HepG2 (cell line): Measurements from ENCODE around the gene NCOA4. TPM values are rescaled to one million over a fixed set of nuclear protein-coding genes. Genes with fewer than 3 reads are reported as not detected.

ENCODE experiments used
- BRD4 ChIP-seq: sonication (generic); formaldehyde crosslinking; IDR thresholded peaks from 2 replicates; pipeline ENCODE4 v1.4.0; 2020; ENCODE audit warnings: missing genetic modification reagents
- DPF2 ChIP-seq: sonication (generic); formaldehyde crosslinking; IDR thresholded peaks from 2 replicates; pipeline ENCODE4 v1.4.0; 2020; ENCODE audit warnings: mild to moderate bottlenecking, low read depth, missing genetic modification reagents, borderline replicate concordance
- GTF2F1 ChIP-seq: fragments of 150-350 bp; IDR thresholded peaks from 2 replicates; pipeline ENCODE4 v1.6.1; 2014; ENCODE audit warnings: low read length
- GTF3A ChIP-seq: sonication (generic); formaldehyde crosslinking; conservative IDR thresholded peaks from 2 replicates; pipeline ENCODE4 v1.4.0; 2020; ENCODE audit warnings: mild to moderate bottlenecking, missing genetic modification reagents
- MAFF ChIP-seq: IDR thresholded peaks from 2 replicates; pipeline ENCODE4 v1.6.1; 2011; ENCODE audit warnings: low read depth, low read length, improper control_type of control experiment
- MAFG ChIP-seq: sonication (generic); formaldehyde crosslinking; IDR thresholded peaks from 2 replicates; pipeline ENCODE4 v1.5.1; 2020; ENCODE audit warnings: mild to moderate bottlenecking, missing genetic modification reagents
- MTA3 ChIP-seq: sonication (generic); formaldehyde crosslinking; IDR thresholded peaks from 2 replicates; pipeline ENCODE4 v1.4.0; 2020; ENCODE audit warnings: missing genetic modification reagents
- NFKB2 ChIP-seq: sonication (generic); formaldehyde crosslinking; IDR thresholded peaks from 2 replicates; pipeline ENCODE4 v1.4.0; 2020; ENCODE audit warnings: missing genetic modification reagents, borderline replicate concordance
- NRL ChIP-seq: sonication (generic); formaldehyde crosslinking; IDR thresholded peaks from 2 replicates; pipeline ENCODE4 v1.5.0; 2020; ENCODE audit warnings: missing genetic modification reagents, mild to moderate bottlenecking, moderate library complexity, borderline replicate concordance
- RXRB ChIP-seq: IDR thresholded peaks from 2 replicates; pipeline ENCODE4 v1.6.1; 2016; ENCODE audit warnings: borderline replicate concordance, missing genetic modification reagents, missing compliant biosample characterization
- TFDP2 ChIP-seq: sonication (generic); formaldehyde crosslinking; IDR thresholded peaks from 2 replicates; pipeline ENCODE4 v1.4.0; 2020; ENCODE audit warnings: missing genetic modification reagents
- ZBTB7B ChIP-seq: sonication (generic); formaldehyde crosslinking; IDR thresholded peaks from 2 replicates; pipeline ENCODE4 v1.4.0; 2020; ENCODE audit warnings: missing genetic modification reagents
- ZKSCAN1 ChIP-seq: fragments of 150-350 bp; IDR thresholded peaks from 2 replicates; pipeline ENCODE4 v1.6.1; 2014; ENCODE audit warnings: low read length
- ZNF18 ChIP-seq: sonication (generic); formaldehyde crosslinking; IDR thresholded peaks from 2 replicates; pipeline ENCODE4 v1.8.0; 2022; ENCODE audit warnings: mild to moderate bottlenecking, missing genetic modification reagents; ENCODE audit not compliant: insufficient replicate concordance
- ZNF264 ChIP-seq: sonication (generic); formaldehyde crosslinking; IDR thresholded peaks from 2 replicates; pipeline ENCODE4 v1.4.0; 2020; ENCODE audit warnings: missing genetic modification reagents
- ZNF839 ChIP-seq: sonication (generic); formaldehyde crosslinking; IDR thresholded peaks from 2 replicates; pipeline ENCODE4 v1.4.0; 2020; ENCODE audit warnings: missing genetic modification reagents, mild to moderate bottlenecking, borderline replicate concordance
- polyA plus RNA-seq, 8 experiments: library from polyadenylated mRNA; depleted of rRNA in 3 of 8; stranded (reverse) in 7 of 8; unstranded in 1 of 8; fragments of >200 nt; fragmentation: Illumina TruSeq in 4 of 8; extraction: Trizol in 4 of 8; gene quantifications; 2 replicates each; pipeline versions ENCODE4 v1.2.1 to v1.2.3, GENCODE V29; 2011 to 2016; ENCODE audit warnings: low read depth in 4 of 8, missing spikeins in 1 of 8, mixed read lengths in 1 of 8; ENCODE audit not compliant: insufficient read depth in 1 of 8
- total RNA-seq, 5 experiments: library from RNA; depleted of rRNA; stranded (reverse); fragments of >200 nt; fragmentation: Illumina TruSeq; extraction: Trizol; gene quantifications; 2 replicates each; pipeline ENCODE4 v1.2.3, GENCODE V29; 2016; ENCODE audit warnings: low read depth in 1 of 5
- TF ChIP-seq, protein P1 (sequence below): sonication (generic); formaldehyde crosslinking; conservative IDR thresholded peaks from 2 replicates; pipeline ENCODE4 v1.4.0; 2020; ENCODE audit warnings: missing genetic modification reagents
- TF ChIP-seq, protein P2 (sequence below): sonication (generic); formaldehyde crosslinking; IDR thresholded peaks from 2 replicates; pipeline ENCODE4 v1.5.0; 2020; ENCODE audit warnings: mild to moderate bottlenecking, missing genetic modification reagents, borderline replicate concordance
- TF ChIP-seq, protein P3 (sequence below), 2 experiments: sonication (generic) in 1 of 2; formaldehyde crosslinking in 1 of 2; IDR thresholded peaks; 2 replicates each; pipeline versions ENCODE4 v1.4.0 to v1.6.1; 2018 to 2020; ENCODE audit warnings: missing genetic modification reagents in 2 of 2, borderline replicate concordance in 1 of 2, low read depth in 1 of 2, mild to moderate bottlenecking in 1 of 2, missing biosample characterization in 1 of 2

The NCOA4 gene
- total and polyA plus RNA-seq, 2 of the 13 experiments (the other 11 are each of a cell fraction or from before 2014, with no cell fraction given) = 306 to 400 TPM

DNA sequence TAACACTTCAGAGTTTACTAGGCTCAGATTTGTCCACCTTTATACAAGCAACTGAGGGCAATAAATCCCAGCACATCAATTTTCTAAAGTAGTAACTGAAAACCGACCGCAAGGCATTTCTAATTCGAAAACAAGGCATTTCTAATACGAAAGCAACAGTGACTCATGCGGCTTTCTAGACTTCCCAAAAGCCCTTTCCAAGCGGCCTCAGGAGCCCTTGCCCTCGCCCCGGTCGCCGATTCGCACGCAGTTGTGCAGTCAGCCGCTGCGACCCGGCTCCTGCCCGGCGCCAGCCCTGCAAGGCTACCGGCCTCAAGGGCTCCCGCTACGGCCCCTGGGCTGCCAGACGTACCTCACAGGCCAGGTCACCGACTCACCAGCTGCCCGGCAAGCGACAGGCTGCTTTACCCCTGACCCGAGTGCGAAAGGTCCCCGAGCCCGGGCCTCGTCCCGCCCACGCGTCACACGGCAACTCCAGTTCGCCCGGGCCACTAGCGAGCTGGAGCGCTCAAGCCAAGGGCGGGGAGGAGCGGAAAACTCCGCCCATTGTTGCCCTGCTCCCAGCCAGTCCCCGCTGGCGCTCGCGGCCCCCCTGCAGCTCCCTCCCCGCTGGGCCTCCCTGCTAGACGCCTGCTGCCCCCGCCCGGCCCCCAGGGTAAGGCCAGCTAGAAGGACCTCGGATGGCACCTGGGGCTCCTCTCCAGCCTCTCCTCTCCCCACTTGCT is 7.3 kb downstream of the NCOA4 start (continued):
- TF ChIP-seq RXRB (CRISPR knock-in tag) (peak; percentile 87), NRL (CRISPR knock-in tag) (peak; percentile 97), NFKB2 (CRISPR knock-in tag) (peak; percentile 93; the same call in 1 of the 2 replicates), MTA3 (CRISPR knock-in tag) (no peak), BRD4 (CRISPR knock-in tag) (peak; percentile 91), MAFF (no peak), ZNF264 (CRISPR knock-in tag) (peak; percentile 80), GTF2F1 (no peak), MAFG (CRISPR knock-in tag) (no peak), TFDP2 (CRISPR knock-in tag) (peak; percentile 72), ZNF18 (peak; percentile 84), ZNF839 (CRISPR knock-in tag) (peak; percentile 84; the same call in 1 of the 2 replicates), GTF3A (CRISPR knock-in tag) (no peak), DPF2 (CRISPR knock-in tag) (no peak), ZBTB7B (CRISPR knock-in tag) (0 out of 2 replicates have a peak, but pooled peaks have one; percentile 65), ZKSCAN1 (no peak)
- TF ChIP-seq, protein P1, sequence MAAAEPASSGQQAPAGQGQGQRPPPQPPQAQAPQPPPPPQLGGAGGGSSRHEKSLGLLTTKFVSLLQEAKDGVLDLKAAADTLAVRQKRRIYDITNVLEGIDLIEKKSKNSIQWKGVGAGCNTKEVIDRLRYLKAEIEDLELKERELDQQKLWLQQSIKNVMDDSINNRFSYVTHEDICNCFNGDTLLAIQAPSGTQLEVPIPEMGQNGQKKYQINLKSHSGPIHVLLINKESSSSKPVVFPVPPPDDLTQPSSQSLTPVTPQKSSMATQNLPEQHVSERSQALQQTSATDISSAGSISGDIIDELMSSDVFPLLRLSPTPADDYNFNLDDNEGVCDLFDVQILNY (CRISPR knock-in tag) = no peak
- TF ChIP-seq, protein P2, sequence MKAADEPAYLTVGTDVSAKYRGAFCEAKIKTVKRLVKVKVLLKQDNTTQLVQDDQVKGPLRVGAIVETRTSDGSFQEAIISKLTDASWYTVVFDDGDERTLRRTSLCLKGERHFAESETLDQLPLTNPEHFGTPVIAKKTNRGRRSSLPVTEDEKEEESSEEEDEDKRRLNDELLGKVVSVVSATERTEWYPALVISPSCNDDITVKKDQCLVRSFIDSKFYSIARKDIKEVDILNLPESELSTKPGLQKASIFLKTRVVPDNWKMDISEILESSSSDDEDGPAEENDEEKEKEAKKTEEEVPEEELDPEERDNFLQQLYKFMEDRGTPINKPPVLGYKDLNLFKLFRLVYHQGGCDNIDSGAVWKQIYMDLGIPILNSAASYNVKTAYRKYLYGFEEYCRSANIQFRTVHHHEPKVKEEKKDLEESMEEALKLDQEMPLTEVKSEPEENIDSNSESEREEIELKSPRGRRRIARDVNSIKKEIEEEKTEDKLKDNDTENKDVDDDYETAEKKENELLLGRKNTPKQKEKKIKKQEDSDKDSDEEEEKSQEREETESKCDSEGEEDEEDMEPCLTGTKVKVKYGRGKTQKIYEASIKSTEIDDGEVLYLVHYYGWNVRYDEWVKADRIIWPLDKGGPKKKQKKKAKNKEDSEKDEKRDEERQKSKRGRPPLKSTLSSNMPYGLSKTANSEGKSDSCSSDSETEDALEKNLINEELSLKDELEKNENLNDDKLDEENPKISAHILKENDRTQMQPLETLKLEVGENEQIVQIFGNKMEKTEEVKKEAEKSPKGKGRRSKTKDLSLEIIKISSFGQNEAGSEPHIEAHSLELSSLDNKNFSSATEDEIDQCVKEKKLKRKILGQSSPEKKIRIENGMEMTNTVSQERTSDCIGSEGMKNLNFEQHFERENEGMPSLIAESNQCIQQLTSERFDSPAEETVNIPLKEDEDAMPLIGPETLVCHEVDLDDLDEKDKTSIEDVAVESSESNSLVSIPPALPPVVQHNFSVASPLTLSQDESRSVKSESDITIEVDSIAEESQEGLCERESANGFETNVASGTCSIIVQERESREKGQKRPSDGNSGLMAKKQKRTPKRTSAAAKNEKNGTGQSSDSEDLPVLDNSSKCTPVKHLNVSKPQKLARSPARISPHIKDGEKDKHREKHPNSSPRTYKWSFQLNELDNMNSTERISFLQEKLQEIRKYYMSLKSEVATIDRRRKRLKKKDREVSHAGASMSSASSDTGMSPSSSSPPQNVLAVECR (CRISPR knock-in tag) = peak; percentile 97
- TF ChIP-seq, protein P3, sequence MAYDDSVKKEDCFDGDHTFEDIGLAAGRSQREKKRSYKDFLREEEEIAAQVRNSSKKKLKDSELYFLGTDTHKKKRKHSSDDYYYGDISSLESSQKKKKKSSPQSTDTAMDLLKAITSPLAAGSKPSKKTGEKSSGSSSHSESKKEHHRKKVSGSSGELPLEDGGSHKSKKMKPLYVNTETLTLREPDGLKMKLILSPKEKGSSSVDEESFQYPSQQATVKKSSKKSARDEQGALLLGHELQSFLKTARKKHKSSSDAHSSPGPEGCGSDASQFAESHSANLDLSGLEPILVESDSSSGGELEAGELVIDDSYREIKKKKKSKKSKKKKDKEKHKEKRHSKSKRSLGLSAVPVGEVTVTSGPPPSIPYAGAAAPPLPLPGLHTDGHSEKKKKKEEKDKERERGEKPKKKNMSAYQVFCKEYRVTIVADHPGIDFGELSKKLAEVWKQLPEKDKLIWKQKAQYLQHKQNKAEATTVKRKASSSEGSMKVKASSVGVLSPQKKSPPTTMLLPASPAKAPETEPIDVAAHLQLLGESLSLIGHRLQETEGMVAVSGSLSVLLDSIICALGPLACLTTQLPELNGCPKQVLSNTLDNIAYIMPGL (CRISPR knock-in tag; IDR thresholded peaks at IDR 0.05; ENCODE audit: borderline replicate concordance in 1 of 2, low read depth in 1 of 2) = peak; percentile 58 to 68; a peak in 3 of 4 replicates
